NCI-H2196 (cell line): ENCODE results near the gene SETD1A.
"Not testable (repeated sequence)": the region's sequence is repeated elsewhere in the genome, so short reads cannot be mapped to it uniquely, and the experiment has no call there.

Experiments
- DNase-seq: peaks from one replicate; lab custom pipeline; 2025; ENCODE audit not compliant: unreplicated experiment; lab: John Stamatoyannopoulos, UW

SETD1A gene

DNA sequence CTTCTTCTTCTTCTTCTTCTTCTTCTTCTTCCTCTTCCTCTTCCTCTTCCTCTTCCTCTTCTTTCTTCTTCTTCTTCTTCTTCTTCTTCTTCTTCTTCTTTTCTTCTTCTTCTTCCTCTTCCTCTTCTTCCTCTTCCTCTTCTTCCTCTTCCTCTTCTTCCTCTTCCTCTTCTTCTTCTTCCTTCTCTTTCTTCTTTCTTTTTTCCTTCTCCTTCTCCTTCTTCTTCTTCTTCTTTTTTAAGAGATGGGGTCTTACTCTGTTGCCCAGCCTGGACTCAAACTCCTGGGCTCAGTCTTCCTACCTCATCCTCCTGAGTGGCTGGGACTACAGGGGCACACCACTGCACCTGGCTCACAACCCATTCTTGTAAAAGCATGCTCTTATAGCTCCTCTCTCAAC is 55.7 kb downstream of the SETD1A start:
- DNase-seq: not testable (repeated sequence)

GRCh38 chr16:31016018-31016417 is 58.5 kb downstream of the SETD1A start:
- DNase-seq: no peak

DNA sequence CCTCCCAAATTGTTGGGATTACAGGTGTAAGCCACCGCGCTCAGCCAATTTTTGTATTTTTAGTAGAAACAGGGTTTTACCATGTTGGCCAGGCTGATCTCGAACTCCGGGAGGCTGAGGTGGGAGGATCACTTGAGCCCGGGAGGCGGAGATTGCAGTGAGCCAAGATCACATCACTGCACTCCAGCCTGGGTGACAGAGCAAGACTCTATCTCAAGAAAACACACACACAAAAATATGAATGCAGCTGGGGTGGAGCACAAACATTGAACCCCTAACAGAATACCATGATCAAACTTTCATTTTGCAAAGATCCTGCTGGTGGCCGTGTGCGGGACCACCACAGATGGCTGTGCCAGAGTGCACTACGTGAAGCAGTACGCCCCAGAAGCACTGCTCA is 60.2 kb downstream of the SETD1A start:
- DNase-seq: not testable (repeated sequence)

DNA sequence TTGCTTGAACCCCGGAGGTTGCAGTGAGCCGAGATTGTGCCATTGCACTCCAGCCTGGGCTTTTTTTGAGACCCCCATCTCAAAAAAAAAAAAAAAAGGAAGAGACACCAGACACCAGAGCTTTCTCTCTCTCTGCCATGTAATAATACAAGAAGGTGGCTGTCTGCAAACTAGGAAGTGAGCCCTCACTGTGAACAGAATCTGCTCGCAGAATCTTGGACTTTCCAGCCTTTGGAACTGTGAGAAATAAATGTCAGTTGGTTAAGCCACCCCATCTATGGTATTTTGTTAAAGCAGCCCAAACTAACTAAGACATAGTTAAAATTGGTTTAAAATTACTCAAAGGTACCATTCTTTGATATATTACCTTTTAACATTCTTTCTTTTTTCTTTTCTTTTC is 63.0 kb downstream of the SETD1A start:
- no peak for DNase-seq

DNA sequence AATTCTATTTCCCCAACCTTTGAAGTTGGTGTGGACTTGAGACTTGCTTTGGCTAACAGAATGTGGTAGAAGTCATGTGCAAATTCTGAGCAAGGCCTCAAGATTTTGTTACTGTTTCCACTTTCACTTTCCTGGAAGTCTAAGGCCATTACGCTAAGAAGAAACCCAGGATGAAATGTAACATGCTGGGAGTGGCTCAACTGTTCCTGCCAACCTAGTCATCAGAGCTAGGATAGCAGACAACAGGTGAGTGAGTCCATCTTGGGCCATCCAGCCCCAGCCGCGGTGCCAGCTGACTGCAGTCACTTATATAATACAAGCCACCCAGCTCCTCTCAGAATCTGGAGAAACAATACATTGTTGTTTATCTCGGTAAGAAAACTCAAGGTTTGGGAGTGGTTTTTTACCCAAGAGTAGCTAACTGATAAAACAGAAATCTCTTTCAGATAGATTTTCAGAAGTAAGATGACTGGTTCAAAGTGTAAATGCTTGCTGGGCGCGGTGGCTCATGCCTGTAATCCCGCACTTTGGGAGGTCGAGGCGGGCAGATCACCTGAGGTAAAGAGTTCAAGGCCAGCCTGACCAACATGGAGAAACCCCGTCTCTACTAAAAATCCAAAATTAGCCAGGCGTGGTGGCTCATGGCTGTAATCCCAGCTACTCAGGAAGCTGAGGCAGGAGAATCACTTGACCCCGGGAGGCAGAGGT is 65.1 kb downstream of the SETD1A start:
- no peak for DNase-seq

- DNase-seq: no peak
These were observed 65.7 kb downstream of the SETD1A start for GRCh38 chr16:31023252-31023602.

DNA sequence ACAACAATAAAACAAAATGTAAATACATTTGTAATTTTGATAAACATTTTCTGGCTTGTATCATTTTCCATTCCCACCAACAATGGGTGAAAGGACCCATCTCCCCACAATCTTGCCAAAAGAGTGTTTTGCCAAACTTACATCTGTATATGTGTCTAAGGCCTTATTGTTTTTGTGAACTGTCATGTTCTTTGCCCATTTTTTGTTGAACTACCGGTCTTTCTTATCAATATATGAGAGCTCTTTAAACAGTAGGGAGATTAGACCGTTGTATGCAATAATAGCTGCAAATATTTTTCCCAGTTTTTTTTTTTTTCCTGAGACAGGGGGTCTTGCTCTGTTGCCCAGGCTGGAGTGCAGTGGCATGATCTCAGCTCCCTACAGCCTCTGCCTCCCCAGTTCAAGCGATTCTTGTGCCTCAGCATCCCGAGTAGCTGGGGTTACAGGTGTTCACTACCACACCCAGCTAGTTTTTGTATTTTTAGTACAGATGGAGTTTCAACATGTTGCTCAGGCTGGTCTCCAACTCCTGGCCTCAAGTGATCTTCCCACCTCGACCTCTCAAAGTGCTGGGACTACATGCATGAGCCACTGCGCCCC is 66.2 kb downstream of the SETD1A start:
- no peak for DNase-seq

- DNase-seq: no peak
These were observed 67.8 kb downstream of the SETD1A start for GRCh38 chr16:31025339-31025738.

DNA sequence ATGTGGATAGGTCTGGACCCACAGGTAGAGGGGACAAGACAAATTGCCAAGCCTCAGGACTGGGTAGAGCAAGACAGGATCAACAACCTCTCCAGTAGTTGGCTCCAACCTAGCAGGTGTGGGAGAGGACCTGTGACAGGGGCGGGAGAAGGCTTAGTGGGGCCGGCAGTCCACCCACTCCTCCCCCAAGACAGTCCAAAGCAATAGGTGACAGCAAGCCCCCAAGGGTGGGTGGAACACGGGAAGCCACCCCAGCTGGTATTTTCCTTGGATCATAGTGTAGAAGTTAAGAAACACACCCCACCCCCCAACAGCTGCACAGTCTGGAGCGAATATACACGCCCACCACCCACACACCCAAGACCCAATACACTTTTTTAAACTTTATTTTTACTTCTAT is 71.7 kb downstream of the SETD1A start:
- DNase-seq: no peak

- DNase-seq: no peak
These were observed 73.7 kb downstream of the SETD1A start for GRCh38 chr16:31031276-31031675.

DNA sequence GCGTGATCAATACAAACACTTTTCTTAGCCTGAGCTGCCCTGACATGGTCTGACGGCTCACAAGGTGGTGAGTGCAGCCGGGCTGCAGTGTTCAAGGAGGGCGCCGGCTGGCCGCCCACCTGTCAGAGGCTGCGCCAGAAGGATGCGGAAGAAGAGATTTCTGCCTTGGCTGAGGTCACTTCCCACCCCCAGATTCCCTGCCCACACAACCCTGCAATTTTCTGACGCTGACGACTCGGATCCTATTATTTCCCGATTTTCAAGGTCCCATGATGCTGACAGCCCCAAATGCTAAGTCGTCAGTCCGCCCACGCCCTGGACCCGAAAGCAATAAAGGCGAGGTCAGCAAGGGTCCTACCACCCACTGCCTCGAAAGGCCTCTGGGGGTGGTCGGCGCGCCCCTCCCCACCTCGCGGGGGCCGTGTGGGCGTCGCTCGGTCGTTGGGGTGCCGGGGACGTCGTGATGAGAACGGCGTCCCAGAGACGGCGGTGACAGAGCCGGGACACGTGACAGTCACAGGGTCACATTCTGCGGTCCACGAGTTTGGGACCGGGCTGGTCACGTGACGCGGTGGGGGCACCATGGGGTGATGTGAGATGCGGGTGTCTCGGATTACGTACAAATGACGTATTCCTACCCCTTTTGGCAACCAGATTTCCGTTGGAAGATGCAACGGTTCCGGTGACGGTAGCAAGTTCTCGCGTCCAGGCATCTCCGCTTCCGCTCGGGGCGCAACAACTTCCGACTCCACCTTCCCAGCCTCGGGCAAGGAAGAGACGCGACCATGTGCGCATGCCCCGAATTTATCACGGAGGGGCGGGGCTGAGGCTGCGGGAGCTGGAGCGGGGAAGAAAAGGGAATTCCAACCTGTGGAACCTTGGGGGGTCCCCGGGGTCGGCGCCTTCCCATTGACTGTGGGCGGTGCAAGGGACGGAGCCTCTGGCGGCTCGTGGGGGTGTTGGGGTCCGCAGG is 75.5 kb downstream of the SETD1A start, which contains the start of gene STX4:
TSS of gene STX4 (plus strand) at position 823 of the 973 bp plus-strand sequence. CDS start 248 bp downstream, outside the sequence.
- DNase-seq: peak; percentile 97

- peak; percentile 88 for DNase-seq
These were observed 76.3 kb downstream of the SETD1A start for GRCh38 chr16:31033709-31034492.
